Pancreas (tissue), 10 donors: Measurements from ENCODE around the gene MYO1E. TPM values are rescaled to one million over a fixed set of nuclear protein-coding genes. Genes with fewer than 3 reads are reported as not detected.

Experiments
- ATAC-seq, 4 donors: fragments of 200-7000 bp; cut with Tn5 transposase; one replicate each; pipeline versions ENCODE4 v1.8.0 to v1.9.1; 2020; ENCODE audit warnings: mild to moderate bottlenecking in 4 of 4, moderate library complexity in 4 of 4
- DNase-seq, 6 donors: peaks; one replicate each; pipeline ENCODE4 v3.0.0-alpha.2; 2020
- FAIRE-seq: peaks from 2 replicates; lab custom pipeline; 2012; peaks lifted over from hg19 to GRCh38; lab: Jason Lieb, UNC
- H3K27ac ChIP-seq, 4 donors: fragments of 200-600 bp; sonication (generic); 1 replicate in 3 of 4; 2 replicates in 1 of 4; pipeline versions ENCODE4 v1.5.0 to v1.8.0; 2020
- H3K27me3 ChIP-seq, 4 donors: fragments of 200-600 bp; one replicate each; pipeline ENCODE4 v1.8.0; 2021
- H3K36me3 ChIP-seq, 3 donors: fragments of 200-600 bp; sonication (generic) in 1 of 3; one replicate each; pipeline versions ENCODE4 v1.5.0 to v1.8.0; 2020 to 2021
- H3K4me1 ChIP-seq, 3 donors: fragments of 200-600 bp; one replicate each; pipeline ENCODE4 v1.8.0; 2021
- H3K4me3 ChIP-seq, 4 donors: fragments of 200-600 bp; sonication (generic) in 2 of 4; one replicate each; pipeline versions ENCODE4 v1.5.0 to v1.8.0; 2020 to 2021
- H3K9me3 ChIP-seq, 4 donors: fragments of 200-600 bp; one replicate each; pipeline ENCODE4 v1.8.0; 2021
- WGBS, 2 donors: extraction: QIAGEN DNeasy Blood & Tissue Kit; methylation state at CpG; one replicate each; pipeline ENCODE4 v1.1.7; 2013; 5-methylcytosine and 5-hydroxymethylcytosine counted together
- intact Hi-C, 3 donors: fragments of 100-400 bp; cut with DNase I; formaldehyde crosslinking; loops; one replicate each; pipeline versions ENCODE4 v1.11.1 to v1.14.2; 2022
- polyA plus RNA-seq, 2 donors: library from polyadenylated mRNA; stranded (reverse); fragments of 200-250 nt; gene quantifications; one replicate each; pipeline ENCODE4 v1.2.3, GENCODE V29; 2013
- total RNA-seq, 6 donors: library from RNA; stranded (reverse); fragmentation: NEBNext Ultra II Directional in 4 of 6; extraction: Animal tissue kit (Norgen Biotek cat#: 25700) in 4 of 6; gene quantifications; one replicate each; pipeline versions ENCODE4 v1.2.1 to v1.2.4, GENCODE V29; 2021 to 2023
- TF ChIP-seq, protein P1 (sequence below), 4 donors: fragments of 200-600 bp; sonication (generic) in 3 of 4; IDR thresholded peaks; one replicate each; pipeline versions ENCODE4 v1.5.0 to v1.8.0; 2021; ENCODE audit warnings: antibody characterized with exemption in 4 of 4
- donor health status: healthy with polysubstance abuse.
- donor health status: DM: no; HTN: no; CAD: no; lungs with moderate emphysema.
- donor health status: DM: no; HTN: no; CAD: no.
- donor health status: control.
- donor health status: control.
- donor health status: Bipolar disorder and iron deficiency.
- donor health status: DM: yes; HTN: yes; CAD: no.
- donor health status: DM: no; HTN: no; CAD: no.
- donor health status: DM: no; HTN: no; CAD: no.
- donor health status: DM: yes; HTN: yes; CAD: no.

The MYO1E gene
- total and polyA plus RNA-seq, 8 donors = 7.8 to 81.1 (median 25.6) TPM

DNA sequence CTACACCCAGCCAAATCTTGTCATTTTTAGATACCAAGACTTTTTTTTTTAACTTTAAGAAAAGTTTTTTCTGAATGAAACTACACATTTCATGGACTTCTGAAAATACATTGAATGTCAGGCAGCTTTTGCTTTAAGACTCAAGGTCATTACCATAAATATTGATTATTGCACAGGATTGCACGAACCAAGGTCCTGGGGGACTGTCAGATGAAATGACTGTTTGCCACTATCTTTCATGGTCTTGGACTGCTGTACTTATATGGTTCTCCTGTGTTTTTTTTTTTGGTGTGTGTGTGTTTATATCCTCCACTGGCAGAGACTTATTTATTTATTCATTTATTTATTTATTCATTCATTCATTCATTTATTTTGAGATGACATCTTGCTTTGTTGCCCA, 6.9 kb upstream of the MYO1E start:
- H3K9me3 ChIP-seq = no peaks in the 10 kb centered on the region
- H3K4me3 ChIP-seq = no peak overlapping the region
- H3K27ac ChIP-seq = no peak overlapping the region
- TF ChIP-seq, protein P1, sequence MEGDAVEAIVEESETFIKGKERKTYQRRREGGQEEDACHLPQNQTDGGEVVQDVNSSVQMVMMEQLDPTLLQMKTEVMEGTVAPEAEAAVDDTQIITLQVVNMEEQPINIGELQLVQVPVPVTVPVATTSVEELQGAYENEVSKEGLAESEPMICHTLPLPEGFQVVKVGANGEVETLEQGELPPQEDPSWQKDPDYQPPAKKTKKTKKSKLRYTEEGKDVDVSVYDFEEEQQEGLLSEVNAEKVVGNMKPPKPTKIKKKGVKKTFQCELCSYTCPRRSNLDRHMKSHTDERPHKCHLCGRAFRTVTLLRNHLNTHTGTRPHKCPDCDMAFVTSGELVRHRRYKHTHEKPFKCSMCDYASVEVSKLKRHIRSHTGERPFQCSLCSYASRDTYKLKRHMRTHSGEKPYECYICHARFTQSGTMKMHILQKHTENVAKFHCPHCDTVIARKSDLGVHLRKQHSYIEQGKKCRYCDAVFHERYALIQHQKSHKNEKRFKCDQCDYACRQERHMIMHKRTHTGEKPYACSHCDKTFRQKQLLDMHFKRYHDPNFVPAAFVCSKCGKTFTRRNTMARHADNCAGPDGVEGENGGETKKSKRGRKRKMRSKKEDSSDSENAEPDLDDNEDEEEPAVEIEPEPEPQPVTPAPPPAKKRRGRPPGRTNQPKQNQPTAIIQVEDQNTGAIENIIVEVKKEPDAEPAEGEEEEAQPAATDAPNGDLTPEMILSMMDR (IDR thresholded peaks at IDR 0.05) = no peak
- ATAC-seq (no peak), FAIRE-seq (no peak), DNase-seq (no peak)
- intact Hi-C loops = no loop called here
- WGBS, 2 donors = 15 to 22% methylated on average over 1 of the region's 1 CpG
- H3K27me3 ChIP-seq = no peaks in the 10 kb centered on the region
- H3K36me3 ChIP-seq = no peaks in the 10 kb centered on the region
- H3K4me1 ChIP-seq = no peaks in the 10 kb centered on the region

DNA sequence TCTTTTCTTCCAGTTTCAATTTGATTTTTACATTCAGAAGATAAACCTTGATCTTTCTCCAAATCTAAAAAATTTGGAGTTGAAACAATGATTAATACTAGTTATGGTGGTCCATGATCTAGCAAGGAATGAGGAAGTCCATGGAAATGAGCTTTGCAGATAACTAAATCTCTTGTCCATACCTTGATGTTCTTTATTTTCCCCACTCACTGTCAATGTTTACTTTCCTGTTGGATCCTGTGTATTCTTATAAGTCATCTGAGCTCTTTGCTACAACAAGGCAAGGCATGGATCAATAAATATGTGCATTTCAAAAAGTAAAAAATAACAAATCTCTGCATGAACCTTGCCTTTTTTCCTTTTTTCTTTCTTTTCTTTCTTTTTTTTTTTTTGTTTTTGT, 6.2 kb upstream of the MYO1E start:
- H3K36me3 ChIP-seq = no peaks in the 10 kb centered on the region
- H3K27me3 ChIP-seq = no peaks in the 10 kb centered on the region
- intact Hi-C loops = no loop called here
- H3K27ac ChIP-seq = no peak overlapping the region
- DNase-seq (no peak), ATAC-seq (no peak), FAIRE-seq (no peak)
- H3K9me3 ChIP-seq = no peaks in the 10 kb centered on the region
- no peak overlapping the region for H3K4me3 ChIP-seq
- H3K4me1 ChIP-seq = no peaks in the 10 kb centered on the region
- TF ChIP-seq, protein P1 (IDR thresholded peaks at IDR 0.05) = no peak

DNA sequence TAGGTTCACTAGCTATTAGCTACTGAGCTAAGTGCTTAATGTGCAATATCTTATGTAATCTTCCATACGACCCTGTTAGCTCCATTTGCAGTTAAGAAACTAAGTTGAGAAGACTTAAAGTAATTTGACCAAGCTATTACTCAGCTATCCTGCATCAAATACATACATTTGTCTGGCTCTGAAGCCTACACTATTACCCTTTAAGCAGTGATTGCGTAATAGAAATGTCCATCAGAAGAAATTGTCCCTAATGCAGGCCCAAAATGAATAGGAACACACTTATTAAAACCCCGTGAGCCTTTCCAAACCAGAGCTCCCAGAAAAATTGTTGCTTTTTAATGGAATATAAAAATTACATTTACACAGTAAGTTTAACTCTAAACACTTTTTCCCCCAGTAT, 5.3 kb upstream of the MYO1E start:
- H3K4me1 ChIP-seq = no peaks in the 10 kb centered on the region
- no peak for FAIRE-seq
- intact Hi-C loops = no loop called here
- H3K36me3 ChIP-seq = no peaks in the 10 kb centered on the region
- 69 to 77% methylated on average over 3 of the region's 3 CpGs for WGBS, 2 donors
- no peak overlapping the region for H3K4me3 ChIP-seq
- no peak overlapping the region for H3K27ac ChIP-seq
- no peak for ATAC-seq
- TF ChIP-seq, protein P1 (IDR thresholded peaks at IDR 0.05) = no peak
- no peaks in the 10 kb centered on the region for H3K27me3 ChIP-seq
- H3K9me3 ChIP-seq = no peaks in the 10 kb centered on the region
- no peak for DNase-seq

DNA sequence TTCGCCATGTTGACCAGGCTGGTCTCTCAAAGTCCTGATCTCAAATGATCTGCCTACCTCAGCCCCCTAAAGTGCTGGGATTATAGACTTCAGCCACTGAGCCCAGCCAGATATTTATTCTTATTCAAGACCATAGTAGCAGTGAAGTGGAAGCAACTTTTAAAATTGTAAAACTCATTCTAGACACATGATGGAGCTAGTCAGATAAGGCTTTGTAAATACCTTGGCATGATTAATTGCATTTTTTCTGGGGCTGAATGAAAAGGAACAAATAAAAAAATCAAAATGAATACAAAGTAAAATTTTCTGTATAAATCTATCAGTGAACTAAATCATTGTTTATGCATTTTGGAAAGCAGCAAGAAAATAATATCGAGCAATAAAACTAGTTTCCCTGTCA, 4.1 kb upstream of the MYO1E start:
- H3K27me3 ChIP-seq = no peaks in the 10 kb centered on the region
- TF ChIP-seq, protein P1 (IDR thresholded peaks at IDR 0.05) = no peak
- no peak for DNase-seq
- no peak for ATAC-seq
- FAIRE-seq = no peak
- no peaks in the 10 kb centered on the region for H3K9me3 ChIP-seq
- no peak overlapping the region for H3K4me3 ChIP-seq
- H3K27ac ChIP-seq = no peak overlapping the region
- 83 to 91% methylated on average over 2 of the region's 2 CpGs for WGBS, 2 donors
- H3K4me1 ChIP-seq = no peaks in the 10 kb centered on the region
- no peaks in the 10 kb centered on the region for H3K36me3 ChIP-seq
- intact Hi-C loops = no loop called here

DNA sequence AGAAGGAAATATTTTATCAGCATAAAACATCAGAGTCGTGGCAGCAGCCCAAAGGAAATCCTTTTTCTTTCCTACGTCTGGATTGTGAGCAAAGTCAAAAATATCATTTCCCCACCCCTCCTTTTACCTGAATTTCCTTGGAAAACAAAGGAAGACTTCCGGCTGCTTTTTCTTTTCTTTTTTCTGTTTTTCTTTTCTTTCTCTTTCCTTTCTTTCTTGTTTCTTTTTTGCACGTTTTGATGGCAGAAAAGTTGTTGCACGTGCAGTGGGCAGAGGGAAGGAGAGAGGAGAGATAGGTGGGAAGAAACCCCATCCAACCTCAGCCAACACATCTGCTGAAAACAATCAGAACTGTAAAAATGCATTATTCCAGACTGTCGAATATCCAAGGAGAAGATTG, 544 bp upstream of the MYO1E start:
- Histone ChIP-seq H3K27me3 (no peaks in the 10 kb centered on the region), H3K9me3 (no peaks in the 10 kb centered on the region), H3K36me3 (no peaks in the 10 kb centered on the region), H3K4me3 (peak overlapping the region; percentile 74 to 94 (median 84)), H3K27ac (peak overlapping the region; percentile 90 to 96 (median 91)), H3K4me1 (peaks cover 0 to 6% (median 3%) of the 10 kb centered on the region in 3 donors)
- no peak for FAIRE-seq
- WGBS, 2 donors = 0 to 1% methylated on average over 6 of the region's 6 CpGs
- intact Hi-C loops = no loop called here
- TF ChIP-seq, protein P1 (IDR thresholded peaks at IDR 0.05) = no peak
- DNase-seq = no peak
- ATAC-seq = no peak
